GM12864 (cell line): ENCODE results near the gene SLC7A5.
A peak's percentile ranks its signal among the peaks of the same experiment; 100 is the strongest.
"Not testable (repeated sequence)": the region's sequence is repeated elsewhere in the genome, so short reads cannot be mapped to it uniquely, and the experiment has no call there.

Source experiments
- DNase-seq: peaks from one replicate; pipeline ENCODE4 v3.0.0-alpha.2; 2011; ENCODE audit warnings: low read depth
- H3K4me3 ChIP-seq: 2 replicates; pipeline ENCODE4 v1.5.1; 2011; ENCODE audit warnings: mild to moderate bottlenecking, low read depth, low read length, control low read depth
- CTCF ChIP-seq: IDR thresholded peaks from 2 replicates; pipeline ENCODE4 v1.5.1; 2011; ENCODE audit warnings: low read depth, mild to moderate bottlenecking, moderate library complexity, low read length, control low read depth, inconsistent platforms; ENCODE audit errors: missing control alignments

Gene SLC7A5

GRCh38 chr16:87869061-87869878 is at the start of gene SLC7A5:
Gene SLC7A5, minus strand, starts transcription at chr16:87869507. Its CDS starts 85 bp downstream, at chr16:87869422.
- DNase-seq, result not testable (repeated sequence)
- peak within 1 kb of the TSS; percentile 58 for H3K4me3 ChIP-seq

GRCh38 chr16:87918338-87918737 is 49.0 kb upstream of the SLC7A5 start:
- no peak overlapping the region for H3K4me3 ChIP-seq
- TF ChIP-seq CTCF, result no peak
- DNase-seq, result no peak

- DNase-seq, result no peak
- no peak overlapping the region for H3K4me3 ChIP-seq
- TF ChIP-seq CTCF, result no peak
These were observed 48.2 kb upstream of the SLC7A5 start for GRCh38 chr16:87917503-87917902.

GRCh38 chr16:87914812-87915211 is 45.5 kb upstream of the SLC7A5 start:
- no peak overlapping the region for H3K4me3 ChIP-seq
- TF ChIP-seq CTCF, result no peak
- no peak for DNase-seq

GRCh38 chr16:87914021-87914725 is 44.9 kb upstream of the SLC7A5 start:
- H3K4me3 ChIP-seq, DNase-seq: not testable (repeated sequence)

GRCh38 chr16:87912691-87913090 is 43.4 kb upstream of the SLC7A5 start:
- not testable (repeated sequence) for DNase-seq, H3K4me3 ChIP-seq

- DNase-seq, H3K4me3 ChIP-seq: not testable (repeated sequence)
These were observed 41.9 kb upstream of the SLC7A5 start for GRCh38 chr16:87911106-87911763.

GRCh38 chr16:87909203-87909935 is 40.1 kb upstream of the SLC7A5 start:
- peak; percentile 92 for TF ChIP-seq CTCF
- H3K4me3 ChIP-seq, result not testable (repeated sequence)
- peak; percentile 59 for DNase-seq

GRCh38 chr16:87908101-87908500 is 38.8 kb upstream of the SLC7A5 start:
- not testable (repeated sequence) for DNase-seq, H3K4me3 ChIP-seq

GRCh38 chr16:87905521-87905920 is 36.2 kb upstream of the SLC7A5 start:
- not testable (repeated sequence) for DNase-seq, H3K4me3 ChIP-seq

GRCh38 chr16:87904963-87905362 is 35.7 kb upstream of the SLC7A5 start:
- DNase-seq, H3K4me3 ChIP-seq: not testable (repeated sequence)

GRCh38 chr16:87900489-87900888 is 31.2 kb upstream of the SLC7A5 start:
- DNase-seq, result not testable (repeated sequence)

More at GRCh38 chr16:87900489-87900888, 31.2 kb upstream of the SLC7A5 start:
- H3K4me3 ChIP-seq, result not testable (repeated sequence)
